Ascending aorta (tissue), 2 donors: ENCODE measurements around the gene FCER1G. TPM values are rescaled to one million over a fixed set of nuclear protein-coding genes. Genes with fewer than 3 reads are reported as not detected.

Source experiments
- DNase-seq, 2 donors: peaks; one replicate each; pipeline ENCODE4 v3.0.0-alpha.2; 2019; ENCODE audit warnings: low spot score in 2 of 2
- H3K27ac ChIP-seq, 2 donors: fragments of 200-600 bp; sonication (generic); one replicate each; pipeline ENCODE4 v1.5.1; 2016 to 2017; ENCODE audit warnings: mild to moderate bottlenecking in 1 of 2
- H3K27me3 ChIP-seq: fragments of 200-600 bp; sonication (generic); one replicate; pipeline ENCODE4 v1.5.1; 2017
- H3K36me3 ChIP-seq, 2 donors: fragments of 200-600 bp; sonication (generic); one replicate each; pipeline ENCODE4 v1.5.1; 2016
- H3K4me1 ChIP-seq, 2 donors: fragments of 200-600 bp; sonication (generic); one replicate each; pipeline ENCODE4 v1.5.1; 2016 to 2017; ENCODE audit warnings: mild to moderate bottlenecking in 1 of 2
- H3K4me3 ChIP-seq, 2 donors: fragments of 200-600 bp; sonication (generic); one replicate each; pipeline ENCODE4 v1.5.1; 2016 to 2017; ENCODE audit warnings: mild to moderate bottlenecking in 1 of 2
- H3K9me3 ChIP-seq, 2 donors: fragments of 200-600 bp; sonication (generic); one replicate each; pipeline ENCODE4 v1.5.1; 2016
- intact Hi-C: fragments of 100-400 bp; cut with DNase I; formaldehyde crosslinking; loops from one replicate; pipeline ENCODE4 v1.15.1; 2023
- total RNA-seq: library from RNA; depleted of rRNA; stranded (reverse); fragments of >200 nt; gene quantifications from one replicate; pipeline ENCODE4 v1.1.0, GENCODE V29; 2016
- TF ChIP-seq, protein P1 (sequence below), 3 experiments: fragments of 200-600 bp in 2 of 3; fragments of 450-650 bp in 1 of 3; sonication (generic) in 2 of 3; IDR thresholded peaks; one replicate each; pipeline ENCODE4 v1.5.1; 2016 to 2019; ENCODE audit warnings: antibody characterized with exemption in 3 of 3, mild to moderate bottlenecking in 1 of 3, moderate library complexity in 1 of 3

The FCER1G gene
- total RNA-seq, 1 donor from 2014 or later: 69.9 TPM

- intact Hi-C loops: no loop called here
- peak overlapping the region; percentile 78 to 84 for H3K27ac ChIP-seq
- no peaks in the 10 kb centered on the region for H3K27me3 ChIP-seq
- H3K9me3 ChIP-seq: no peaks in the 10 kb centered on the region
- no peak for DNase-seq
- TF ChIP-seq, protein P1, sequence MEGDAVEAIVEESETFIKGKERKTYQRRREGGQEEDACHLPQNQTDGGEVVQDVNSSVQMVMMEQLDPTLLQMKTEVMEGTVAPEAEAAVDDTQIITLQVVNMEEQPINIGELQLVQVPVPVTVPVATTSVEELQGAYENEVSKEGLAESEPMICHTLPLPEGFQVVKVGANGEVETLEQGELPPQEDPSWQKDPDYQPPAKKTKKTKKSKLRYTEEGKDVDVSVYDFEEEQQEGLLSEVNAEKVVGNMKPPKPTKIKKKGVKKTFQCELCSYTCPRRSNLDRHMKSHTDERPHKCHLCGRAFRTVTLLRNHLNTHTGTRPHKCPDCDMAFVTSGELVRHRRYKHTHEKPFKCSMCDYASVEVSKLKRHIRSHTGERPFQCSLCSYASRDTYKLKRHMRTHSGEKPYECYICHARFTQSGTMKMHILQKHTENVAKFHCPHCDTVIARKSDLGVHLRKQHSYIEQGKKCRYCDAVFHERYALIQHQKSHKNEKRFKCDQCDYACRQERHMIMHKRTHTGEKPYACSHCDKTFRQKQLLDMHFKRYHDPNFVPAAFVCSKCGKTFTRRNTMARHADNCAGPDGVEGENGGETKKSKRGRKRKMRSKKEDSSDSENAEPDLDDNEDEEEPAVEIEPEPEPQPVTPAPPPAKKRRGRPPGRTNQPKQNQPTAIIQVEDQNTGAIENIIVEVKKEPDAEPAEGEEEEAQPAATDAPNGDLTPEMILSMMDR (IDR thresholded peaks at IDR 0.05): no peak
- peak overlapping the region in 1 of 2 donors; percentile 39 for H3K4me3 ChIP-seq
- peaks cover 0 to 4% of the 10 kb centered on the region in 2 donors for H3K4me1 ChIP-seq
- H3K36me3 ChIP-seq: peaks cover 19 to 30% of the 10 kb centered on the region in 2 donors
Measured at GRCh38 chr1:161216945-161217712, 2.0 kb downstream of the FCER1G start.

- Histone ChIP-seq H3K9me3 (no peaks in the 10 kb centered on the region), H3K27me3 (no peaks in the 10 kb centered on the region), H3K4me1 (peaks cover 0 to 4% of the 10 kb centered on the region in 2 donors), H3K27ac (peak overlapping the region; percentile 72 to 78), H3K4me3 (peak overlapping the region in 1 of 2 donors; percentile 39), H3K36me3 (peaks cover 12 to 23% of the 10 kb centered on the region in 2 donors)
- TF ChIP-seq, protein P1 (IDR thresholded peaks at IDR 0.05): no peak
- no peak for DNase-seq
- intact Hi-C loops: no loop called here
Measured at GRCh38 chr1:161217831-161218230, 2.7 kb downstream of the FCER1G start.

DNA sequence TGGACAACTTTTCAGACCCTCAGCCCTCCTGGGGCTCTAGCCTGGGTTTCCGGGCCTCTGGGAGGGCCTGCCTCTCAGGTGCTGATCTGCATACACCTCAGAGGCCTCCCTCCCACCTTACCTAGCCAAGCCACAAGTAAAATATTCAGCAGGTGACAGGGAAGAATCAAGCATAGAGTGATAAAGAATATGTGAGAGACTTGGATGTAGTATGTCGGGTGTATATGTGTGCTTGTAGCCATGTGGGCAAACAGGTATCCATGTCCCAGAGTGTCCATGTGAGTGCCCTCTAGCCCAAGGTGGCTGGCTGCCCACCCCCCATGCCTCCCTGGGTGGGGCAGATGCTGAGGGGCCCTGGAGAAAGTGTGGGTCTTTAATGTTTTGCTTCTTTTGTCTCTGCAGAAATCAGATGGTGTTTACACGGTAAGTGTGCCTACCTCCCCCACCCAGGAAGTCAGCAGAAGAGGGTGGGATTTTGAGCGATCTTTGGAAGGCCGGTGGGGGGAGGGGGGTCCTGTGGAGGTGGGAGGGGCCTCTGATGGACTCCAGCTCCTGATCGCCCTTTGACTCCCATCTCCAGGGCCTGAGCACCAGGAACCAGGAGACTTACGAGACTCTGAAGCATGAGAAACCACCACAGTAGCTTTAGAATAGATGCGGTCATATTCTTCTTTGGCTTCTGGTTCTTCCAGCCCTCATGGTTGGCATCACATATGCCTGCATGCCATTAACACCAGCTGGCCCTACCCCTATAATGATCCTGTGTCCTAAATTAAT lies 3.4 kb downstream of the FCER1G start:
- Histone ChIP-seq H3K36me3 (peaks cover 6 to 17% of the 10 kb centered on the region in 2 donors), H3K27me3 (no peaks in the 10 kb centered on the region), H3K27ac (peak overlapping the region in 1 of 2 donors; percentile 78), H3K4me1 (peaks cover 0 to 4% of the 10 kb centered on the region in 2 donors), H3K9me3 (no peaks in the 10 kb centered on the region), H3K4me3 (no peak overlapping the region)
- intact Hi-C loops: no loop called here
- no peak for DNase-seq
- TF ChIP-seq, protein P1 (IDR thresholded peaks at IDR 0.05): no peak

DNA sequence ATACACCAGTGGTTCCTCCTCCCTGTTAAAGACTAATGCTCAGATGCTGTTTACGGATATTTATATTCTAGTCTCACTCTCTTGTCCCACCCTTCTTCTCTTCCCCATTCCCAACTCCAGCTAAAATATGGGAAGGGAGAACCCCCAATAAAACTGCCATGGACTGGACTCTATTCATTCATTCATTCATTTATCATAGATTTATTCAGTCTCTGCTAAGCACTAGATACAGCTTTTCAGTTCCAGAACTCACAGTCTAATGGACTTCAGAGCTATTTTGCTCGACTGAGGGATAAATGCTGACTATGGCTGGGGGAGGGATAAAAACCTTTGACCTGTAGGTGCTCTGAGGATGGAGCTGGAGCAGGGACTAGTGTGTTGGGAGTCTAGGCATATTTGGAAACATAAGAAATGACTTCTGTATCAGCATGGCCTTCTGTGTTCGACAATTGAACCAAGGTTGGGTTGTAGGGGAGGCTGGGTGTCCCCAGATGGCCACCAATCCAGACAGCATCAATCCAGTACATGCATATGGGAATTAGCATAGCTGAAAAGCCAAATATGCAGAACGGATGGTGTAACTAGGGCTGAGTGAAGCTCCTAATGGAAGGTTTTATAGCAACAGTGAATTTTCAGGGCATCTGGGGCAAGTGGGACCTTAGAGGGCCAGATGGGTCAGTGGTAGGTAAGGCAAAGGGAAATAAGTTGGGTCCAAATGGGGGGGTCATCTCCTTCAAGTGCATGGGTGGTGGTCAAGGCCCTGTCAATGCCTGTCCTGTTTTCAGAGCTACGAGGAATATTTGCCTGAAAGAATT lies 4.2 kb downstream of the FCER1G start:
- DNase-seq: no peak
- no peak overlapping the region for H3K27ac ChIP-seq
- intact Hi-C loops: no loop called here
- TF ChIP-seq, protein P1 (IDR thresholded peaks at IDR 0.05): no peak
- no peaks in the 10 kb centered on the region for H3K27me3 ChIP-seq
- no peaks in the 10 kb centered on the region for H3K9me3 ChIP-seq
- peaks cover 0 to 9% of the 10 kb centered on the region in 2 donors for H3K36me3 ChIP-seq
- H3K4me1 ChIP-seq: peaks cover 0 to 4% of the 10 kb centered on the region in 2 donors
- H3K4me3 ChIP-seq: no peak overlapping the region

GRCh38 chr1:161220002-161220401 lies 4.9 kb downstream of the FCER1G start:
- no peak for DNase-seq
- Histone ChIP-seq H3K4me1 (peaks cover 0 to 4% of the 10 kb centered on the region in 2 donors), H3K27ac (no peak overlapping the region), H3K4me3 (no peak overlapping the region), H3K9me3 (no peaks in the 10 kb centered on the region), H3K36me3 (peaks cover 0 to 2% of the 10 kb centered on the region in 2 donors), H3K27me3 (no peaks in the 10 kb centered on the region)
- intact Hi-C loops: no loop called here
- TF ChIP-seq, protein P1 (IDR thresholded peaks at IDR 0.05): no peak
